ENCODE results near the gene NOD1.
"Not testable (repeated sequence)": the region's sequence is repeated elsewhere in the genome, so short reads cannot be mapped to it uniquely, and the experiment has no call there.

The NOD1 gene

DNA sequence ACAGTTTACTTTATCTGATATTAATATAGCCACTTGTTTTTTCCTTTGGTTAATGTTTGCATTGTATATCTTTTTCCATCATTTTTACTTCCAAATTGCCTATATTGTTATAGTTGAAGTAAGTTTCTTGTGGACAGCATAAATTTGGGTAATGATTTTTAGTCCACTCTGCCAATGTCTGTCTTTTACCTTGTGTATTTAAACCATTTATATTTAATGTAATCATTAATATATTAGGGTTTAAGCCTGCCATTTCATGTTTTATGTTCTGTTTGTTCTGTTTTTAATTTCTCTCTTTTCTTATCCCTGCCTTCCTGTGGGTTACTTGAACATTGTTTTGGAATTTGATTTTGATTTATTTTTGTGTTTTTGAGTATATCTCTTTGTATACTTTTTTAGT is 12.8 kb upstream of the NOD1 start:
- DNase-seq (ENCODE audit: low spot score in 2 of 2), result no peak
- in situ Hi-C loops (cut with MboI; ENCODE audit: low sequenced_read_pairs), result no loop called here
- no peaks in the 10 kb centered on the region for H3K4me1 ChIP-seq
- H3K27me3 ChIP-seq (ENCODE audit: low read depth), result 0 out of 2 replicates have a peak, but pooled peaks cover 3% of the 10 kb centered on the region
- H3K36me3 ChIP-seq (replicated peaks), result peaks cover 2% of the 10 kb centered on the region; the same call in 1 of the 2 replicates
- H3K9me3 ChIP-seq, result no peaks in the 10 kb centered on the region
- H3K4me3 ChIP-seq, result no peak overlapping the region

GRCh38 chr7:30487371-30487770 is 8.8 kb upstream of the NOD1 start:
- in situ Hi-C loops (cut with MboI; ENCODE audit: low sequenced_read_pairs), result no loop called here
- Histone ChIP-seq H3K4me1 (no peaks in the 10 kb centered on the region), H3K36me3 (replicated peaks) (no peaks in the 10 kb centered on the region), H3K9me3 (no peaks in the 10 kb centered on the region), H3K4me3 (no peak overlapping the region), H3K27me3 (ENCODE audit: low read depth) (0 out of 2 replicates have a peak, but pooled peaks cover 3% of the 10 kb centered on the region)
- no peak for DNase-seq (ENCODE audit: low spot score in 2 of 2)

DNA sequence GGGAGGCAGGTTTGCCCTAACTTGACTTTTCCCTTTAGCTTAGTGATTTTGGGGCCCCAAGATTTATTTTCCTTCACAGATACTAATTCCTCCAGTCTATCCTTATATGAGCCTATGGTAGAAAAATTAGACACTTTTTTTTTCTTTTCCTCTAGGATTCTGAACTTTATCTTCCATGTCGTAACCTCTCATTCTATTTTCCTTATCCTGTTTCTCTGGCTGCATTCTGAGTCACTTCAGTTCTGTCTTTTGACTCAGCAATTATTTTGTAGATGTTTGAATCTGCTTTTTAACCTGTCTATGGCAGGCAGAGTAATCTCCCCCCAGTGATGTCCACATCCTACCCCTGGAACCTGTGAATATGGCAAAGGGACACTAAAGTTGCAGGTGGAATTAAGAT is 7.1 kb upstream of the NOD1 start:
- in situ Hi-C loops (cut with MboI; ENCODE audit: low sequenced_read_pairs), result no loop called here
- Histone ChIP-seq H3K4me3 (no peak overlapping the region), H3K27me3 (ENCODE audit: low read depth) (0 out of 2 replicates have a peak, but pooled peaks cover 3% of the 10 kb centered on the region), H3K4me1 (no peaks in the 10 kb centered on the region), H3K36me3 (replicated peaks) (no peaks in the 10 kb centered on the region), H3K9me3 (no peaks in the 10 kb centered on the region)
- DNase-seq (ENCODE audit: low spot score in 2 of 2), result no peak

GRCh38 chr7:30481416-30481815 is 2.8 kb upstream of the NOD1 start:
- in situ Hi-C loops (cut with MboI; ENCODE audit: low sequenced_read_pairs); DNase-seq (ENCODE audit: low spot score in 2 of 2); H3K36me3 ChIP-seq (replicated peaks); H3K4me3 ChIP-seq; H3K9me3 ChIP-seq; H3K27me3 ChIP-seq (ENCODE audit: low read depth): not testable (repeated sequence)
- peaks cover 12% of the 10 kb centered on the region for H3K4me1 ChIP-seq

- H3K9me3 ChIP-seq, result no peaks in the 10 kb centered on the region
- H3K4me3 ChIP-seq, result no peak overlapping the region; the same call in 1 of the 2 replicates
- no peak for DNase-seq (ENCODE audit: low spot score in 2 of 2)
- no peaks in the 10 kb centered on the region; the same call in 1 of the 2 replicates for H3K36me3 ChIP-seq (replicated peaks)
- no peaks in the 10 kb centered on the region for H3K27me3 ChIP-seq (ENCODE audit: low read depth)
- H3K4me1 ChIP-seq, result peaks cover 12% of the 10 kb centered on the region
- in situ Hi-C loops (cut with MboI; ENCODE audit: low sequenced_read_pairs), result no loop called here
Measured at GRCh38 chr7:30479202-30480120, 877 bp upstream of the NOD1 start.

DNA sequence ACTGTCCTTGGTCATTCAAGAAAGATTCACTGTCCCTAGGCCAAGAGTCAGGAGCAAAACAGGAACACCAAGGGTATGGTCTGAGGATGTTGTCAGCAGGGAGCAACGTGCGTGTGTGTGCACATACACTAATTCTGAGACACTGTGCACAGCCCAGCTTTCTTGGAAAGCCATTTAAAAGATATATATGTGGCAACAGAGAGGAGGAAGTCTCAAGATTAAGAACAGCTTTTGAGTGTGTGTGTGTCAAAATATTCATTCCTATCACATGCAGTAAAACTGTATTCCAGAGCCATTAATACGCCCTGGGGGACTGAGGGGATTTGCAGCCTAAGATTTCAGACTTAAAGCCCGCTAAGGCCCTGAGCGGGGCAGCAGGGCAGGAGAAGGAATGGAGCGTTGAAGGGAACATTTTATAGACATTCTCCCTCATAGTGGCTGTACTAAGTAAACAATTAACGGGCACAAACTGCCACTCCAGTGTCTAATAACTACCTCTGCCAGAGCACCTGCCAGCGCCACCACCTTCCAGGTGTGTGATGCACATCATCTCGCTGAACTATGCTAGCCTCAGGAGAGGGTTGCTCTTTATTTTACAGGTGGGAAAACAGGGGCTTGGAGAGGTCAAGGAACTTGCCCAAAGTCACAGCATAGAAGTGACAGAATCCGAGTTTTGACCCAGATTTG is 2.0 kb downstream of the NOD1 start:
- Histone ChIP-seq H3K4me3 (no peak overlapping the region), H3K36me3 (replicated peaks) (no peaks in the 10 kb centered on the region; the same call in 1 of the 2 replicates), H3K4me1 (peaks cover 16% of the 10 kb centered on the region), H3K27me3 (ENCODE audit: low read depth) (no peaks in the 10 kb centered on the region), H3K9me3 (no peaks in the 10 kb centered on the region)
- in situ Hi-C loops (cut with MboI; ENCODE audit: low sequenced_read_pairs), result no loop called here
- DNase-seq (ENCODE audit: low spot score in 2 of 2), result peak in 1 of 2 experiments; percentile 51

DNA sequence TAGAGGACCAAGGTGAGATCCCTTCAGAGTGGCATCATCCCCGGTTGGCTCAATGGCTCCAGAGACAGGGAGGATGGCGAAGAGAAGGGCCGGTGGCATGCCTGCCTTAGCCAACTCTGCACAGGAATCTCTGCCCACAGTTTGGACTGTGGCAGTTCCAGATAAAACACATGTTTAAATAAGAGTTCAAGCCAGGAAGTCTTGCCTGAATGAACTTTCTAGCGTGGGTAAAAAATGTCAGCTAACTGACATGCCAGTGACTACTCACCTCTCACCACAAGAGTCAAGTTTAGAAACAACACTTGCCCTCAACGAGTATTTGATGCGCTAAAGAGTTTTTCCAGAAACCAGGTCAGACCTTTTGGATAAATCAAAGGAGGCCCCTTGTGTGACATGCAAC is 3.0 kb downstream of the NOD1 start:
- Histone ChIP-seq H3K27me3 (ENCODE audit: low read depth) (no peaks in the 10 kb centered on the region), H3K4me1 (peaks cover 16% of the 10 kb centered on the region), H3K4me3 (no peak overlapping the region), H3K36me3 (replicated peaks) (no peaks in the 10 kb centered on the region; the same call in 1 of the 2 replicates), H3K9me3 (no peaks in the 10 kb centered on the region)
- DNase-seq (ENCODE audit: low spot score in 2 of 2), result no peak
- in situ Hi-C loops (cut with MboI; ENCODE audit: low sequenced_read_pairs), result no loop called here

- in situ Hi-C loops (cut with MboI; ENCODE audit: low sequenced_read_pairs), result no loop called here
- Histone ChIP-seq H3K4me3 (no peak overlapping the region), H3K9me3 (no peaks in the 10 kb centered on the region), H3K27me3 (ENCODE audit: low read depth) (no peaks in the 10 kb centered on the region), H3K4me1 (peaks cover 16% of the 10 kb centered on the region), H3K36me3 (replicated peaks) (no peaks in the 10 kb centered on the region; the same call in 1 of the 2 replicates)
- DNase-seq (ENCODE audit: low spot score in 2 of 2), result no peak
Measured at GRCh38 chr7:30474893-30475292, 3.7 kb downstream of the NOD1 start.

DNA sequence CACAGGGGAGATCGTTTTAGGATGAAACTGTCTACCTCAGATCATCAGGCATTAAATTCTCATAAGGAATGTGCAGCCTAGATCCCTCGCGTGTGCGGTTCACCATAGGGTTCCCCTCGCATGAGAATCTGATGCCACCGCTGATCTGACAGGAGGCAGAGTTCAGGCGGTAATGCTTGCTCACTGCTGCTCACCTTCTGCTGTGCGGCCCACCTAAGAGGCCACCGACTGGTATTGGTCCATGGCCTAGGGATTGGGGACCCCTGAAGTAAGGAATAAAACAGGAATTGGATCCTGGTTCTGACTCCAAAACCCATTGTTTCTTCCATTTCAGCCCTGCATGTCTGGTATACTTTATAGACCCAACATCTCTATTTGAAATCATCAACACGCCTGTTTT is 4.1 kb downstream of the NOD1 start:
- Histone ChIP-seq H3K27me3 (ENCODE audit: low read depth) (no peaks in the 10 kb centered on the region), H3K4me1 (peaks cover 19% of the 10 kb centered on the region), H3K9me3 (no peaks in the 10 kb centered on the region), H3K36me3 (replicated peaks) (no peaks in the 10 kb centered on the region; the same call in 1 of the 2 replicates), H3K4me3 (no peak overlapping the region)
- in situ Hi-C loops (cut with MboI; ENCODE audit: low sequenced_read_pairs), result no loop called here
- no peak for DNase-seq (ENCODE audit: low spot score in 2 of 2)

- H3K4me1 ChIP-seq, result peaks cover 22% of the 10 kb centered on the region
- no peaks in the 10 kb centered on the region for H3K27me3 ChIP-seq (ENCODE audit: low read depth)
- H3K4me3 ChIP-seq, result no peak overlapping the region
- H3K9me3 ChIP-seq, result no peaks in the 10 kb centered on the region
- H3K36me3 ChIP-seq (replicated peaks), result no peaks in the 10 kb centered on the region; the same call in 1 of the 2 replicates
- in situ Hi-C loops (cut with MboI; ENCODE audit: low sequenced_read_pairs), result no loop called here
- no peak for DNase-seq (ENCODE audit: low spot score in 2 of 2)
Measured at GRCh38 chr7:30473903-30474302, 4.7 kb downstream of the NOD1 start.

DNA sequence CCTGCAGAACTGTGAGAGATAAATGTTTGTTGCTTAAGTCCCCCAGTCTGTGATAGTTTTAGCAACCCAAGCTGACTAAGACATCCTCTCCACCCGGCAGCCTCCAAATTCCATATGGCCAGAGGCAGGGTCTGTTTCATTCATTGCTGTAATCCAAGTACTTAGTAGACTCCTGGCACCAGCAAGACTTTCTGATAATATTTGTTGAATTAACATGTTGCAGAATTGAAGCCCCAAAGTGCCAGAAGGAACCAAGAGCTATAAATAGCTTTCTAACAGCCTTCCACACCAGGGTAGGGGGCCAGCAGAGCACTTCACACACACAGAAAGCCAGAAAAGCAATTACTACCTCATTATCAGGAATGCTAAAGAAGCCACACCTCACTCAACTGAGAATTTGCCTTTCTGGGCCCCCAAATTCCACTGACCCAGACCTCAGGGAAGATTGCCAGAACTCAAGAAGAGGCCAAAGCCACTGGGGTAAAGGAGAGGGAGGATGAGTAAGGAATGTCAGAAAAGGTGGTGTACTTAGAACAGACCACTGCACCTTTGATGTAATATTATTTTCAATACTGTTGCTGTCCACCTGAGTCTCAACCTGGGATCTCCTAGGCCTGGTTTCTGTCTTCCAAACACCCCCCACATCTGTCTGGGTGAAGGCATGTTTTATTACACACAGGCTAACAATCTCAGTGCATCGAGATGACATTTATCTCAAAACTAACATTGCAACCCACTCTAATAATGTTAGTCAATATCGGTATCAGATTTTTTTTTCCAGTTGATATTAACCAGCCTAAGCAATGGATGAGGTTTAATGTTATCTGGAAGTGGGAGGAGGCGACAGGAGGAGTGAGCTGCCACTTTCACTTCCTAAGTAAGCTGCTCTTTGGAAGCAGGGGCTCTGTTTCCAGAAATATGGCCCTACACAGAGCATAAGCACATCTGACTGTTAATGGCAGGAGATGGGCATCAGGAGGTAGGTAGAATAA is 5.5 kb downstream of the NOD1 start:
- no peaks in the 10 kb centered on the region for H3K27me3 ChIP-seq (ENCODE audit: low read depth)
- in situ Hi-C loops (cut with MboI; ENCODE audit: low sequenced_read_pairs), result no loop called here

DNA sequence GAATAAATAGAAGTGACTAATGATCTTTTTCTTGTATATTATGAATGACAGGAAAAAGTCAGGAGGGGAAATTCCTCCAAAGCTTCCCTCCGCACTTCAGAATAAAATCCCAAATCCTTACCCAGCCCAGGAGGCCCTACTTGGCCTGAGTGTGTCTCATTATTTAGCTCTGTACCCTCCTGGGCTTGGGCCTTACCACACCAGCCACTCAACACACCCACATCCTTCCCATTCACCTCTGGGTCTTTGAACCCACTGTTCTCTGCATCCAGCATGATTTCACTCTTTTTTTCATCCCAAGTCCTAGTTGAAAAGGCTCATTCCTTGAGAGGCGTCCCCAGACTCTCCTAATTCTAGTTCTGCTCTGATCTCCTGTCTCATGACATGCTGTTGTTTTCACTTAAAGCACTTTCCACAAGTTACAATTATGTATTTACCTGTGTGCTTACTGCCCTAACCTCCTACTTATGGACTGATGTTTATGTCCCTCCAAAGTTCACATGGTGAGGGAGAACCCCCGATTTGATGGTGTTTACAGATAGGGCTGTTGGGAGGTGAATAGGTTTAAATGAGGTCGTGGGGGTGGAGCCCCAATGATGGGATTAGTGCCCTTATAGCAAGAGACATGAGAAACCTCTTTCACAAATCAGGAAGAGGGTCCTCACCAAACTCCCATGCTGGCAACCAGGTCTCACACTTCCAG is 6.4 kb downstream of the NOD1 start:
- in situ Hi-C loops (cut with MboI; ENCODE audit: low sequenced_read_pairs), result no loop called here
- DNase-seq (ENCODE audit: low spot score in 2 of 2), result no peak
- no peak overlapping the region for H3K4me3 ChIP-seq
- H3K36me3 ChIP-seq (replicated peaks), result no peaks in the 10 kb centered on the region
- H3K9me3 ChIP-seq, result no peaks in the 10 kb centered on the region
- H3K27me3 ChIP-seq (ENCODE audit: low read depth), result no peaks in the 10 kb centered on the region
- H3K4me1 ChIP-seq, result peaks cover 14% of the 10 kb centered on the region

More for the DNA sequence above, 5.5 kb downstream of the NOD1 start:
- DNase-seq (ENCODE audit: low spot score in 2 of 2), result no peak
- no peak overlapping the region for H3K4me3 ChIP-seq
- H3K4me1 ChIP-seq, result peaks cover 22% of the 10 kb centered on the region
- no peaks in the 10 kb centered on the region; the same call in 1 of the 2 replicates for H3K36me3 ChIP-seq (replicated peaks)
- H3K9me3 ChIP-seq, result no peaks in the 10 kb centered on the region

- in situ Hi-C loops (cut with MboI; ENCODE audit: low sequenced_read_pairs), result no loop called here
- H3K9me3 ChIP-seq, result no peaks in the 10 kb centered on the region
- H3K27me3 ChIP-seq (ENCODE audit: low read depth), result no peaks in the 10 kb centered on the region
- DNase-seq (ENCODE audit: low spot score in 2 of 2), result no peak
- no peaks in the 10 kb centered on the region for H3K36me3 ChIP-seq (replicated peaks)
- peaks cover 11% of the 10 kb centered on the region for H3K4me1 ChIP-seq
- no peak overlapping the region for H3K4me3 ChIP-seq
Measured at GRCh38 chr7:30471205-30471604, 7.4 kb downstream of the NOD1 start.

Data from HAP-1 (cell line).